Stimulated activated CD8-positive, alpha-beta memory T cell treated with anti-CD3 and anti-CD28 coated beads, Interleukin-7, amount 100 ng/mL, for 1 hour (primary cell): ENCODE results near the gene ZNF839.
"Not testable (repeated sequence)": the region's sequence is repeated elsewhere in the genome, so short reads cannot be mapped to it uniquely, and the experiment has no call there.

ENCODE experiments used
- DNase-seq, 2 donors: peaks; one replicate each; pipeline ENCODE4 v3.0.0-alpha.2; 2020; ENCODE audit warnings: low read depth in 2 of 2

Gene ZNF839

DNA sequence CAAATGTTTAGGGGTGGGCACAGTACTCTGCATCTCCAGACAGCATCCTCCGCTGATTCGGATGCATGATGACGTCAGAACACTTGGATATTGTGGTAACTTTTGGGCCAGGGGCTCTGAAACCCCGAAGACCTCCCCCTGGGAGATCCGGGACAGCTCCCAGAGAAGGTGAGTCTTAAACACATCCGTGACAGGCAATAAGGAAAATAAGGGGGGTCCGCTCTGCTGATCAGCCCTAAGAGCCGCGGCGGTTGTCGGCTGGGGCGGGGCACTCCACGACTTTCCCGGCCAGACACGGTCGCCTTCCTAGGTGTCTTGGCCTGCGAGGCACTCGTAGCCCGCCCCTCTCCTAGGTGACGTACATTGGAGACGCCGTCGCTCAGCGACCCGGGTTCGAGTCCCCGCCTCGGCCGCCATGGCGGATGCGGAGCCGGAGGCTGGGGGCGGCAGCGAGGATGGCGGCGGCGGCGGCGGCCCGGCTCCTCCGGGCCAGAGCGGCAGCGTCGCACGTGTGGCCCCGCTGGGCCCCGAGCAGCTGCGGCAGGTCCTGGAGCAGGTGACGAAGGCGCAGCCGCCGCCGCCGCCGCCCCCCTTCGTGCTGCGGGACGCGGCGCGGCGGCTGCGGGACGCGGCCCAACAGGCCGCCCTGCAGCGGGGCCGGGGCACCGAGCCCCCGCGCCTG is at the start of gene ZNF839:
Gene ZNF839 (plus strand): TSS at position 396 of the 682 bp plus-strand sequence. CDS start 20 bp downstream, at position 416.
- peak; percentile 82 to 90 for DNase-seq

DNA sequence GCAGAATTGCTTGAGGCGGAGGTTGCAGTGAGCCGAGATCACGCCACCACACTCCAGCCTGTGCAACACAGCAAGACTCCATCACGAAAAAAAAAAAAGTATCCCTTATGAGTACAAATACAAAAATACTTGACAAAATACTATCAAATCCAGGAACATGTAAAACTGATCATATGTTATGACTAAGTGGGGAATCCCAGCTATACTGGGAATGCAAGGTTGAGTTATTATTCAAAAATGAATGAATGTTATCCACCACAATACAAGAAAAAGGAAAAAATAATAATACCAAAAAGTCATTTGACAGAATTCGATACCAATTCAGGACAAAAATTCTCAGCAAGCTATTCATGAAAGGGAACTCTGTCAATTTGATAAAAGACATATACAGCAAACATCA is 47.2 kb upstream of the ZNF839 start:
- no peak for DNase-seq

DNA sequence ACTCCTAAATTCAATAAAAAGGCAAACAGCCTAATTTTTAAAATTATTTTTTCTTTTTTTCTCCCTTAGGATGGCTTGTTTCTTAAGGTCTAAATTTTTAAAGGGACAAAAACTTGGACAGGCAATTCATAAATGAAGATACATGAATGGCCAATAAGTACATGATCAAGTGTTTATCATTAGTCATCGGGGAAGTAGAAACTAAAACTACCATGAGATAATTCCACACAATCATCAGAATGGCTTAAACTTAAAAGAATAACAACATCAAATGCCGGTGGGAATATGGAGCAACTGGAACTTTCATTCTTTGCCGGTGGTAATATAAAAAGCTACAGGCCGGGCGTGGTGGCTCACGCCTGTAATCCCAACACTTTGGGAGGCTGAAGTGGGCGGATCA is 43.7 kb upstream of the ZNF839 start:
- DNase-seq = no peak

DNA sequence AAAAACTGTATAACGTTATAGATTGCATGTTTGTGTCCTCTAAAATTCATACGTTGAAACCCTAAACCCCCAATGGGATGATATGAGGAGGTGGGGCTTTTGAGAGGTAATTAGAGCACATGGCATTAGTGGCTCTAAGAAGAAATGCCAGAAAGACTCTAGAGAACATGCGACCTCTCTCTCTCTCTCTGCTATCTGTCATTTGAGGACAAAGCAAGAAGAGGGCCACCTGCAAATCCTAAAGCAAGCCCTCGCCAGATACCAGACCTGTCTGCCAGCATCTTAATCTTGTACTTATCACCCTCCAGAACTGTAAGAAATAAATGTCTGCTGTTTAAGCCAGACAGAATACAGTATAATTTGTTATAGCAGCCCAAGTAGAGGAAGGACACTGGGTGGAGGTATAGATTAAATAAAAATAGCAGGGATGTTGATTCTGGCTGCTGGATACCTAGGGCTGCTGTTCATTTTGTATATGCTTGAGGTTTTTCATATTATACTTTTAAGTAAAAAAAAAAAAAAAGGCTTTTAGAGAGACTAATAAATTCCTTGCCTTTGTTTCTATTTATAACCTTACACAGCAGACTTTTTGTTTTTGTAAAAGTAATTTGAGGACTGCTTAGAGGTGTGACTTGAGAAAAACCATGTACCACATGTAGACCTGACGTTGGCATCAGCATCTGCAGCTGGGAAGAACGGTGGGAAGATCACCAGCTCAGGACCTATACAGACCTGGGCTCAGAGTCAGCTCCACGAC is 41.5 kb upstream of the ZNF839 start:
- no peak for DNase-seq

DNA sequence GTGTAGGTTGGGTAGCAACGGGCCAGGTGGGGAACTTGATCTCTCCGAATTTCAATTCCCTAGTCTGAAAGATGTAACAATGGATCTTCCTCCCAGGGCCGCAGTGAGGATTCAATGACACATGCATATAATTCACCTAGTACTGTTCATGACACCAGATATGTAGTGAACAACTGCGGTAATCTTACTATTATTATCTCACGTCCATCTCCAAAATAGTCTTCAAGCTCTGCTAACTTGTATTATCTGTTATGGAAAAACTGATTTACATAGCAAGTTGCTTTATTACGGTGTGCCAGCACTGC is 41.0 kb upstream of the ZNF839 start:
- no peak for DNase-seq

DNA sequence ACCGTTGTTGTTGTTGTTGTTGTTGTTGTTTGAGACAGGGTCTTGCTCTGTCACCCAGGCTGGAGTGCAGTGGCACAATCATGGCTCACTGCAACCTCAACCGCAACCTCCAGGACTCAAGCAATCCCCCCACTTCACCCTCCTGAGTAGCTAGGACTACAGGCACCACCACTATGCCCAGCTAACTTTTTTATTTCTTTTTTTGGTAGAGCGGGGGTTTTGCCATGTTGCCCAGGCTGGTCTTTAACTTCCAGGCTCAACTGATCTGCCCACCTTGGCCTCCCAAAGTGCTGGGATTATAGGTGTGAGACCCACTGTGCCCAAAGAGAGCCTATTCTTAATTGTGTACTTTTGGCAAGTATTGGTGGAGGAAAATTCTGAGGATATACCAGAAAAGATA is 40.3 kb upstream of the ZNF839 start:
- DNase-seq = no peak

DNA sequence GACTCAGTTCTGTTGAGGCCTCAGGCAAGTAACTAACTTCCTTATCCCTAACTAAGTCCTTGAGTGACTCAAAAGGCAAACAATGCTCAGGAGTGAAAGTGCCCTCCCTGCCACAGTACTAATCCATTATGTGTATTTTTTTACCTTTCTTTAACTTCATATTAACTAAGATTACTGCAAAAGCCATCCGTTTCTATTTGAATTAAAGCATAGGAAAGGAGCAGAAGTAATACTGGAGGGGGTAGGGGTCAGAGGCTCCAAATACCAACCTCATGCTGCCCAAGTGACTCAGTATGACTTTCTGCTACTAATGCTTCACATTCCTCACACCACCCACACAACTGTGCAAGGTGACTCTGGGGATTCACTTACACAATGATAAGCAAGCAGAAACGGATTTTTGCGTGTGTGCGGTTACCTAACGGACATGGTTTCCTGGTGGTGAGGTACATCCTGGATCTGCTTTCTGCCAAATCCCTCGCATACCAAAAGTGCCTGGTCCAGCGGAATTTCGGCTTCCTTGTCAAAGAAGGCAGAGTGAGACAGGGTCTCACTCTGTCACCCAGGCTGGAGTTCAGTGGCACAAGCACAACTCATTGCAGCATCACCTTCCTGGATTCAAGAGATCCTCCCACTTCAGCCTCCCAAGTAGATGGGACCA is 39.7 kb upstream of the ZNF839 start:
- no peak for DNase-seq

DNA sequence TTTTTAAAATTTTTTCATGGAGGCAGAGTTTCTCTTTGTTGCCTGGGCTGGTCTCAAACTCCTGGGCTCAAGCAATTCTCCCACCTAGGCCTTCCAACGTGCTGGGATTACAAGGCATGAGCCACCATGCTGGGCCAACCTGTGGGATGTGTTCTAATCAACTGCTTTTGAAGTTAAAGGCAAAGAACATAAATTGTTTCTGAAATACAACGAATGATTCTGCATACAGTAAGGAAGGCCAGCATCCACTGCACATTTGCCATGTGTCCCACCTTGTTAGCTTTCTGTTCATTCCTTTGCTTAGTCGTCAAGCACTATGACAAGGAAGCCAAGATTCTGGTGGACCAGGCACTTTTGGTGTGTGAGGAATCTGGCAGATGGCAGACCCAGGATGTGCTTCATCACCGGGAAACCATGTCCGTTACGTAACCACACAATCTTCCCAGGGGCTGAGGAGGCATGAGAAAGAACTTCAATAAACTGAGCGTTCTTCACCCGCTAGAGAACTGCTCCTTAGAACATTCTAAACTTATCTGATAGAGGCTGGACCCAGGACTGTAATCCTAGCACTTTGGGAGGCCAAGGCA is 39.1 kb upstream of the ZNF839 start:
- DNase-seq = no peak

DNA sequence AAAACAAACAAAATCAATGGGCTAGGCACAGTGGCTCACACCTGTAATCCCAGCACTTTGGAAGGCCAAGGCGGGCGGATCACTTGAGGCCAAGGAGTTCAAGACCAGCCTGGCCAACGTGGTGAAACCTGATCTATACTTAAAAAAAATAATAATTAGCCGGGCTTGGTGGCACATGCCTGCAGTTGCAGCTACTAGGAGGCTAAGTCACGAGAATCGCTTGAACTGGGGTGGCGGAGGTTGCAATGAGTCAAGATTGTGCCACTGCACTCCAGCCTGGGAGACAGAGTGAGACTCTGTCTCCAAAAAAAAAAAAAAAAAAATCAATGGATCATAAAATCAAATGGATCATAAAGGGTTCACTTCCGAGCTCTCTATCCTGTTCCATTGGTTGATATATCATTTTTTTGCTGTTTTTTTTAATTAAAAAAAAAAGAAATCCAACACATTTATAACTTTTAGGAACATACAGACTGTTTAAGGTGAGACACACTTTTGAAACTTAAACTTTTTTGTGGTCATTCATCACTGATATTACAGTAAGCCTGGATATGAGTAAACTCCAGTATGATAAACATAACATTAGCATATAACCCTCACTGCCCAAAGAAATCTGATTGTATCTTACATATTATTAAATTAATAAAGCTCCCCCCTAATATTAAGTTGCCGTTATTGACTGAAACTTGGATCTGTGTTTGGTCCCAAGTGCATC is 36.6 kb upstream of the ZNF839 start:
- no peak for DNase-seq

DNA sequence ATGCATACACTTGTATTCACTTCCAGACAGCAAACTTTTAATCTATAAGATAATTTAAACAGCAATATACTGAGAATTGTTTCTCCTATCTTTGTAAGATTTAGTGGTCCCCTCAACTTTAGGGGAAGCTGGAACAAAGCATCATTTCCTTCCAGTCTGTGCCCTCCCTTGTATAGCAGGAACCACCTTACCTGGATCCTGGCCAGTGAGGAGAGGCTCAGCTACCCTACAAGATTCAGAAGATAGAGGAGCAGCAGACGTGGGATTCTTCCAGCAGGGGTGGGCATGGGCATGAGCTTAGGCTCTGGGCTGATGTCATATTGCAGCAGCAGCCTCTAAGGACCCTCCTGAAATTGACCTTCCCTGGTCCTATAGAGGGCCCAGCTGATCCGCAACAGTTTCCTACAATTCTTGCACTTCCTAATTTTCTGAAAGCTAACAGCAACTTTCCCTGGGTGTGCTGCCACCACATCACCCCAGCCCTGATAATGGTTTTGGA is 35.9 kb upstream of the ZNF839 start:
- no peak for DNase-seq

DNA sequence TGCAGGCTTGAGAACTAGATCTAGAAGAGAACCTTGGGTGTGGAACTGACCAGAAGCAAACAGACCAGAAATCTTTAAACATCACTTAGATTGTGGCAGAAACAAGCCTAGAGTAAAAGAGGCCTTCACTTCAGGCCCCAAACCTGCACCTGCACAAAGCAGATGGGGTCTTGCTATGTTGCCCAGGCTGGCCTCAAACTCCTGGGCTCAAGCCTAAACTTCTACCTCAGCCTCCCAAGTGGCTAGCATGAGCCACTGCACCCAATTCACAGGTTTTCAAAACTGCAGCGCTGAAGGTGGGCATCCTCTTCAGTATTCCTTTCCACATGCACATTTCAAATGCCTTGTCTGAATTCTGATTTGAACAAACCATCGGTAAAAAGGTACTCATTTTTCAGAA is 34.4 kb upstream of the ZNF839 start:
- no peak for DNase-seq

DNA sequence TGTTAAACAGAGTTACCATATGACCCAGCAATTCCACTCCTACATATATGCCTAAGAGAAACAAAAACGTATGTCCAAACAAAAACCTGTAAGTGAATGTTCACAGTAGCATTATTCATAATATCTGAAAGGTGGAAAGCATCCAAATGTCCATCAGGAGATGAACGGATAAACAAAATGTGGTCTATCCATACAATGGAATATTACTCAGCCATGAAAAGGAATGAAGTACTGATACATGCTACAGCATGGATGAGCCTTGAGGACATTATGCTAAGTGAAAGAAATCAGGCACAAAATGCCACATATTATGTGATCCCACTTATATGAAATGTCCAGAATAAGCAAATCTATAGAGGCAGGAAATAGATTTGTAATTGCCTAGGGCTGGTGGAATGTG is 31.4 kb upstream of the ZNF839 start:
- DNase-seq = no peak

DNA sequence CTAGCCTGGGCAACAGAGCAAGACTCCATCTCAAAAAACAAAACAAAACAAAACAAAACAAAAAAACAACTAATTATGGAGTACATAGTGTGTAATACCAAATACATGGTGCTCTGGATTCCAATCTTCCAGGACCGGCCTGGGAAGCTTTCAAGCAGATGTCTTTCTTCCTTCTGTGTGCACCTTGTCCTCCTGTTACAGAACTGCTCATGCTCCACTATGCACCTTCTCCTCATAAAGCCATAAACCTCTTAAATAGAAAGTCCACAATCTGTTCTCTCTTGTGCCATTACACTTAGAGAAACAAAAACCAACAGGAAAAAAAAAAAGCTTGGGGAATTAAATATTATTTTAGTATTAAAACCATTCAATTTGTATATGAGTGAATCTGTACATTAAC is 27.1 kb upstream of the ZNF839 start:
- no peak for DNase-seq

DNA sequence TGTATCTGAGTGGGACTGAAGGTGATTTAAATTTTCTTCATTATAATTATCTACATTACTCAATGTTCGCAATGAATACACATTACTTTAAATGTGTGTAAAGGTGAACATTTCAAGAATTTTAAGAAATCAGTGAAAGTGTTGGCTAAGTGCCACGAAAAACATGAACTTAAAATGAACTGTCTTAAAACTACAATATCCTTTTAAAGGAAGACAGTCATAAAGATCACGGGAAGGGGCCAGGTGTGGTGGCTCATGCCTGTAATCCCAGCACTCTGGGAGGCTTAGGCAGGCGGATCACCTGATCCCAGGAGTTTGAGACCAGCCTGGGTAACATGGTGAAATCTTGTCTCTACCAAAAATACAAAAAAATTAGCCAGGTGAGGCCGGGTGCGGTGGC is 25.8 kb upstream of the ZNF839 start:
- no peak for DNase-seq

DNA sequence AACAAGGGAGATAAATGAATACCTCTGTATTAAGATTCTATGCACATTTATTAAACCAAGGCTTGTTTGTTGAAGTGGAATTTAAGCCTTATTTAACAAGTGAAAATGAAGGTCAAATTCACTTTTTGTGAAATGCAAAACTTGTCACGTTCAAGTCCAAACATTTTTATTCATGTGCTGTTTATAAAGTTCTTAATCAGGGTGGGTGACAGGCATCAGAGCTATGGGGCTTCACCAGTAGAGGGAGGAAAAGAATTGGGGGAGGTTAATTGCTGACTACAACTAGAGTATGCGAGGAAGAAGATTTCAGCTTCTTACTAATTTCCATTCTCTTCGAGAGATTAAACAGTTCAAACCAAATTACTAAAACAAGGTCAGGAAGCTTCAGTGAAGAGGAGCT is 24.3 kb upstream of the ZNF839 start:
- DNase-seq = no peak

DNA sequence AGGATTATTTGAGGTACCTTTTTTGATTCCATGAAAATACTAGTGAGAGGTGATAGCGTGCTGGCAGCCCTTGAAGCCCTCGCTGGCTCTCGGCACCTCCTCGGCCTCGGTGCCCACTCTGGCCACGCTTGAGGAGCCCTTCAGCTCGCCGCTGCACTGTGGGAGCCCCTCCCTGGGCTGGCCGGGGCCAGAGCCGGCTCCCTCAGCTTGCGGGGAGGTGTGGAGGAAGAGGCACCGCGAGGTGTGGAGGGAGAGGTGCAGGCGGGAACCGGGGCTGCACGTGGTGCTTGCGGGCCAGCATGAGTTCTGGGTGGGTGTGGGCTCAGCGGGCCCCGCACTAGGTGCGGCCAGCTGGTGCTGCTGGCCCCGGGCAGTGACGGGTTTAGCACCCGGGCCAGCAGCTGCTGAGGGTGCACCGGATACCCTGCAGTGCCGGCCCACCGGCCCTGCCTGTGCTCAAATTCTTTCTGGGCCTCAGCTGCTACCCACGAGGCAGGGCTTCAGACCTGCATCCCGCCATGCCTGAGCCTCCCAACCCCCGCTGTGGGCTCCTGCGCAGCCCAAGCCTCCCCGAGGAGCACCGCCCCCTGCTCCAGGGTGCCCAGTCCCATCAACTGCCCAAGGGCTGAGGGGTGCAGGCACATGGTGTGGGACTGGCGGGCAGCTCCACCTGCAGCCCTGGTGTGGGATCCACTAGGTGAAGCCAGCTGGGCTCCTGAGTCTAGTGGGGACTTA is 21.9 kb upstream of the ZNF839 start:
- no peak for DNase-seq

DNA sequence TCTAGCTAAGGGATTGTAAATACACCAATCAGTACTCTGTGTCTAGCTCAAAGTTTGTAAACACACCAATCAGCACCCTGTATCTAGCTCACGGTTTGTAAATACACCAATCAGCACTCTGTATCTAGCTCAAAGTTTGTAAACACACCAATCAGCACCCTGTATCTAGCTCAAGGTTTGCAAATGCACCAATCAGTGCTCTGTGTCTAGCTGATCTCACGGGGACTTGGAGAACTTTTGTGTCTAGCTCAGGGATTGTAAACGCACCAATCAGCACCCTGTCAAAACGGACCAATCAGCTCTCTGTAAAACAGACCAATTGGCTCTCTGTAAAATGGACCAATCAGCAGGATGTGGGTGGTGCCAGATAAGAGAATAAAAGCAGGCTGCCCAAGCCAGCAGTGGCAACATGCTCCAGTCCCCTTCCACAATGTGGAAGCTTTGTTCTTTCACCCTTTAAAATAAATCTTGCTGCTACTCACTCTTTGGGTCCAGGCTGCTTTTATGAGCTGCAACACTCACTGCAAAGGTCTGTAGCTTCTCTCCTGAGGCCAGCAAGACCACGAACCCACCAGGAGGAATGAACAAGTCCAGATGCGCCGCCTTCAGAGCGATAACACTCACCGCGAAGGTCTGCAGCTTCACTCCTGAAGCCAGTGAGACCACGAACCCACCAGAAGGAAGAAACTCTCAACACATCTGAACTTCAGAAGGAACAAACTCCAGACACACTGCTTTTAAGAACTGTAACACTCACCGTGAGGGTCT is 21.1 kb upstream of the ZNF839 start:
- DNase-seq = not testable (repeated sequence)

DNA sequence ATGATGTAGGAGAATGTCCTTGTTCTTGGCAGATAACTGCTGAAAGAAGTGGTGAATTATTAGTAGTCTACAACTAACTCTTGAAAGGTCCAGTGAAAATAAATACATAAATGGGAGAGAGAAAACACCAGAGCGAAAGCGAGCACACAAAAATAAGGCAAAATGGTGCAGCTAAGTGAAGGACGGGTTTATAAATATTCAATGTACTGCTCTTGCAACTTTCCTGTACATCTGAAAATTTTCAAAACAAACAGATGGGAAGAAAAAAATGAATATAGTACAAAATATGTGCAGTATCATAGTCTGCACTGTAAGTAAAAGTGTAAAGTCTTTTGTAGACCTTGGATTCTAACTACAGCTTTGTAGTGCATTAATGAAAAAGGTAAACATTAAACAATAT is 15.9 kb upstream of the ZNF839 start:
- DNase-seq = no peak

DNA sequence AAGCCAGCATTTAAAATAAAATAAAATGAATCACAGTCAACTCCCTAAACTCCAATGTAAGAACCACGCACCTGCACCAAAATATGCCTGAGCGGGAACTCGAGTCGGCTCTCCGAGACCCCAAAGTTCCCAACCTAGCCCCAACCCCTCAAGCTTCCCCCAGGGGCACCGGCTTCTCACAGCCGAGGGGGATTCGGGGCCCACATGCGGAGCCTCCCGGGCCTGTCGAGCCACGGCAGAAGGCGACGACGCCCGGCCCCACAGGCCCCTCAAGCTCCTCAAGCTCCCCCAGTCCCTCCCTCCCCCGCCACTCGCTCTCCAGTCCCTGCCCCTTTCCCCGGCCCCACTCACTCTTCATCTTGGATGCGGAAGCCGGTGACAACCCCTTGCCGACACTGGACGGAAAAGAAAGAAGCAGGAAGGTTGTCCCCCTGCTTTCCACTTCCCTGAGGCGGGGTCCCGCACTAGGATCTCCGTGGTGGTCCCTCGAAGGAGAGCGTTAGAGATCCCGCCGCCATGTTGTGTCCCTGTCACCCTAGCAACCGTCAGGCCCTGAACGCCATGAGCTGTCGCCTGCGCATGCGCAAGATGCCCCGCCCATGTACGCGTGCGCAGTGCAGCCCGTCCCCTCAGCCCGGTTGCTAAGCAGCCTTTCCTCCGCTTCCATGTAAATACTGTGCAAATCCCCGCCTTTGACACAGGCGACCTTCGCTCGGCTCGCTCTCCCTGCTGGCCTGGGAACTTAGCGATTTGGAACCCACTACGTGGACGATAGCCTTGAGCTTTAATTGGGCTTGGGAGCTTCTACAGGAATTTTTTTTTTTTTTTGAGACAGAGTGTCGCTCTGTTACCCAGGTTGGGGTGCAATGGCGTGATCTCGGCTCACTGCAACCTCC is 14.7 kb upstream of the ZNF839 start, which contains the start of gene MOK:
Gene MOK (minus strand): TSS at position 554 of the 896 bp plus-strand sequence. CDS start 196 bp downstream, at position 358.
- peak; percentile 96 to 98 for DNase-seq
